Suppressor macrophage treated with lipopolysaccharide for 1 hour (primary cell): ENCODE measurements around the gene NR2C2.
"Not testable (repeated sequence)": the region's sequence is repeated elsewhere in the genome, so short reads cannot be mapped to it uniquely, and the experiment has no call there.

Experiments used
- DNase-seq, 3 donors: peaks; one replicate each; pipeline ENCODE4 v3.0.0-alpha.2; 2020 to 2022

NR2C2 gene

DNA sequence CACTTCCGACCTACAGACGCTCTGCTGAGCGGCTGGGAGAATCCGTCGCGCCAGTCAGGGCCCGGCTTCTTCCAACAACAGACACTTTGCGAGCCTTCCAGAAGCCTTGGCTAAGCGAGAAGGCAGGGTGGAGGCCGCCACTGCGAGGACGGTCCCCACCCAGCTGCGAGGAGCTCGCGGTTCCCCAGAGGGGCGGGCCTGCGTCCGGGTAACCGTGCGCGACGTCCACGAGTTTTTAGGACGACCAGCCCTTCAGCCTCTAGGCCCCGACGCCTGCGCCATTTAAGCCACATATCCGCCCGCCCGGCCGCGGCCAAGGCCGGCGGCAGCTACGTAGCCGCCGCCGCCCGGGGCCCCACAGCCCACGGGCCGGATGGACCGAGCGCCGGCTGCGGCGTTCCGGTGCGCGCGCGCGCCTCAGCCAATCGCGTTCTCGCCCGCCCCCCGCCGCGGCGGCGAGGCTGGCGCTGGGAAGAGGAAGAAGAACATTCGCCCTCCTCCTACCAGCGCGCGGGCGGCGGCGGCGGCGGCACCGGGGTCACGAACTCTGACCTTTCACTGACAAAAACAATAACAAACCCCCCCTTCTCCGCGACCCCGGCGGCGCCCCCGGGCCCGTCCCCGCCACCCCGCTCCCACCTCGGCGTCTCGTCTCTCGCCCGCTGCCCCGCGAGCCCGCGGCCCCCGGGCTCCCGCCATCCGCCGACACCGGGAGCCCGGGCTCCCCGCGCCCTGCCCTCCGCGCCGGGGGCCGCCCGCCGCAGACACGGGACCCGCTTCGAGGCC lies at the start of gene NR2C2:
Gene NR2C2 (plus strand): TSS at position 484 of the 786 bp plus-strand sequence. CDS start 56,332 bp downstream, outside the sequence.
- DNase-seq: peak; percentile 91 to 97 (median 95)

DNA sequence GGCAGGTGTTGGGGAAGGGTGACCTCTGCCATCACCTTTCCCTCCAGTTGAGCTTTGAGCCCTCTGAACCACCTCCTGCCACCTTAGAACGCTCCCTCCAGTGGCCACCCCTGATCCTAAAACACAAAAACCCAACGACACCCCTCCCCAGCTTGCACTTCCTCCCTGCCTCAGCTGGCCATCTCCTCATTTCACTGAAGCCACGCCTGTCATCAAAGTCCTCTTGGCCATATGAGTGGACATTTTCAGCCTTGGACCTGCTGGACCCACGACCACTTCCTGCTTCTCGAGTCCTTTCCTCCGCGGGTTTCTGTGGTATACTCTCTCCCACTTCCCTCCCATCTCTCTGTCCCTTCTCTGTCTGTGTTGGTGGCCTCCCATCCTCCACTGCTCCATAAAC lies 48.5 kb upstream of the NR2C2 start:
- no peak for DNase-seq

GRCh38 chr3:14899993-14900618 lies 47.3 kb upstream of the NR2C2 start:
- DNase-seq: no peak

DNA sequence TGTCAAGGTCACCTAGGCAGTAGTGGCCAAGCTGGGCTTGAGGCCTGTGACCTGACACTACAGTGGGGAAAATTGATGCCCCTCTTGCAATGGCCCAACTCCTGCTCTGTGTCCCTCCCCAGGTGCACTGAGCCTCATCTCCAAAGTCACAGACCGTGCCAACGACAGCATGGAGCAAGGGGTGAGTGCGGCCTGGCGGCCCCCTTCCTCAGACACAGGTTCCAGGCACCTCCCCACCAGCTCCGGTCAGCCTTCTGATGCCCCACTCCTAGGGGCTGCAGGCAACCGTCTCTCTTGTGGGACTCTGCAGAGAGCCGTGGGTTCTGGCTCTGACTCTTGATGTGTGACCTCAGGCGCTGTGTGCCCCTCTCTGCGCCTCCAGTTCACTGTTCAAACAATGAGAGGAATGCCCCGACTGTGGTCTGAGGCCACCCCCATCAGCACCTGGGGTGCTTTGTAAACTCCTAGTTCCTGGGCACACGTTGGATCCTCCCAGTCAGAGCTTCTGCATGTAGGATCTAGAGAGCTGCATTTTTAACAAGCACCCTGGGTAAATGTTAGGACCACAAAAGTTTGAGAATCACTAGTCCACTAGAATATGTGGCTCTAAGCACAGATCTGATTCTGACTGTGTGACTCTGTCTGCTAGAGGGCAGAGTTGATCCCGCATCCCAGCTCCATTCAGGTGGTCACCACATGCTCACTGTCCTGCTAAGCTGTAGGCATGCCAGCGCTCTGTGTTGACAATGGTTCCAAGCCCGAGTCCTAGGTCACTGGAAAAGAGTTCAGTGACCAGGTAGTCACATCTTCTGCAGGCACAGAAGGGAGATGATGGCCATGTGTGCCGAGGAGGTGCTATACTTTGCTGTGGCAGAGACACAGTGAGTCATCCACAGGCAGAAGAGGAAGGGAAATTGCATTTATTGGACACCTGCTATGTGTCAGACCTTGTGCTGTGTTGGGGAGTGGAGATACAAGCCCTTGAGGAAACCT lies 46.2 kb upstream of the NR2C2 start:
- no peak for DNase-seq

- no peak for DNase-seq
Measured at GRCh38 chr3:14902719-14903118, 44.7 kb upstream of the NR2C2 start.

DNA sequence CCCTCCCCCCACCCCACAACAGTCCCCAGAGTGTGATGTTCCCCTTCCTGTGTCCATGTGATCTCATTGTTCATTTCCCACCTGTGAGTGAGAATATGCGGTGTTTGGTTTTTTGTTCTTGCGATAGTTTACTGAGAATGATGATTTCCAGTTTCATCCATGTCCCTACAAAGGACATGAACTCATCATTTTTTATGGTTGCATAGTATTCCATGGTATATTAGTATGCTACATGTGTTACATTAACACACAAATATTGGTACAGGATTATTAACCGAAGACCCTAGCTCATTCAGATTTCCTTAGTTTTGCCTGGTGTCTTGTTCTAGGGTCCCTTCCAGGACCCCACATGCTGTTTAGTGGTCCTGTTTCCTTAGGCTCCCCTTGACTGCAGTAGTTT lies 43.9 kb upstream of the NR2C2 start:
- not testable (repeated sequence) for DNase-seq

DNA sequence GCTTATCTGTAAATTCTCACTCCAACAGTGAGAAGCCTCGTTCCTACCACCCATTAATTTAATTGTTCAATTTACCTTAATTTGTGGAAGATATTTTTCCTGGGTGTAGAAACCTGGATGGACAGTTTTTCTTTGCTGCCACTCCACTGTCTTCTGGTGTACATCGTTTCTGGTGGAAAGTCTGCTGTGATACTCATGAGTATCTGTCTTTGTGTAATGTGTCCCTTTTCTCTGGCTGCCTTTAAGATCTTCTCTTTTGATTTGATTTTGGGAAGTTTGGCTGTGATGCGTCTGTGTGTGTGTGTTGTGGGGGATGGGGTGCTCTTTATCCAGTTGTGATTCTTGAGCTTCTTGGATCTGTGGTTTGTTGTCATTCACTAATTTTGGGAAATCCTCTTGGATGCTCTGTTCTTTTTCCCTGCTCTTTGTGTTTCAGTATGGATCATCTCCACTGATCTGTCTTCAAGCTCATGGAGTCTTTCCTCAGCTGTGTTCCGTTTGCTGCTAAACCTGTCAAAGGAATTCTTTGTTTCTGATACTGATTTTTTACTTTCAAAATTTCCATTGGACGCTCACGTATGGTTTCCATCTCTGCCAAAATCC lies 42.2 kb upstream of the NR2C2 start:
- DNase-seq: no peak

DNA sequence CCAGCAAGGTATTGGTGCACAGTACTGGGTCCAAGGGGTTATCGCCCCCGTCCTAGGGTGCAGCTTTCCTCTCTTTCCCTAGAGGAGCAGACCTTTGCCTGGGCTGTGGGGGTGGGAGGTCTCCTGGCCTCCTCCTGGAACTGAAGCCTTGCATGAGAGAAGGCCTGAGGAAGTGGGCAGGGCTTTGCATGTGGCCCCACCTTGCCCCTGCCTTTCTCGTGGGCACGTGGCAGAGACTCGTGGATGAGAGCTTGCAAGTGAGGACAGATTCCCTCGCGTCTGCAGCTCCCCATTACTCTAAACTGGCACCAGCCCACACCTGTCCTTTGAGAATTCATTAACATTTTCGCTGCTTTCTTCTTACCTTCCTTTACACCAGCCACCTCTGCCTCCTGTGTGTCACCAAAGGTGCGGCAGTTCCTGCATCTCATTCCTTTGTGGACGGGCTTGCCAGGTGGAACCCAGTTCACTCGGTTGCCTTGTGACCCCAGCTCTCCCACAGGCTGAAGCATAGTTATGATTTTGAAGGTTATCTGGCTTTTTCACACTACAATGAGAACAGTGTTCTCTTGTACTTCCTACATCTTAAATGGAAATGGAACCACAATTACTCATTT lies 40.9 kb upstream of the NR2C2 start:
- DNase-seq: no peak

- no peak for DNase-seq
Measured at GRCh38 chr3:14907043-14907966, 40.1 kb upstream of the NR2C2 start.

DNA sequence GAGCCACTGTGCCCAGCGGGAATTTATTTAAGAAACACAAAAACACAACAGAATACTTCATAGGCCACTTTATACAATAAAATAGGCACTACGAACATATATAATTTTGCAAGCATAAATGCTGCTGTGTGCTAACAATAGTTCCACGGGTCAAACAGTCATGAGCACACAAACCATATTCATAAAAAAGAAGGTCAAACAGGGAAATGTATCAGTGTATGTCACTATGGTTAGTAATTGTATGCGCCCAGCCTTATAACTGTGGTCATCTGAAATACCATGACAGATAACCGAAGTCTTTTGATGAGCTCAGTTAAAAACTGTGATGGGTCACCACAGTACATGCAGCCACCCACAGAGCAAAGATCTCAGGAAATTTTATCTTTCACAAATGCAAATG lies 38.1 kb upstream of the NR2C2 start:
- peak in 1 of 3 donors; percentile 35 for DNase-seq

DNA sequence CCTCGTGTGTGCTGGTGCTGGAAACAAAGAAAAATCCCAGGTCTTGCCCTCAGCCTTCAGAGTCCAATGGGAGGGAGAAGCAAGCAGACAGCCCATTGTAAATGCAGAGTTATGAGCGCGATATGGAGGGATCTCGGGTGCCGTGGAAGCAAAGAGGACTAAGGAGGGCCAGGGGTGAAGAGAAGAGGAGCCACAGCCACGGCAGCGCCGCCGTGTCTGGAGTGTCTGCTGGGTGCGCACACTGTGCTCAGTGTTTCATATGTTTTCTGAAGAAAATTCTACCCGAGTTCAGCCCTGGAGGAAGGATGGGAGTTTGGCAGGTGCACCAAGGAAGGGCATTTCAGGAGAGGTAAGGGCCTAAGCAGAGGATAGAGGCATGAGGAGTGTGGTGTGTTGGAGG lies 35.7 kb upstream of the NR2C2 start:
- no peak for DNase-seq

GRCh38 chr3:14913071-14913925 lies 34.1 kb upstream of the NR2C2 start:
- DNase-seq: no peak

- no peak for DNase-seq
Measured at GRCh38 chr3:14913926-14914778, 33.2 kb upstream of the NR2C2 start.

- no peak for DNase-seq
Measured at GRCh38 chr3:14914779-14915117, 32.6 kb upstream of the NR2C2 start.

- peak in 2 of 3 donors; percentile 11 to 27 for DNase-seq
Measured at GRCh38 chr3:14915636-14916222, 31.7 kb upstream of the NR2C2 start.

- DNase-seq: no peak
Measured at GRCh38 chr3:14918356-14918860, 29.0 kb upstream of the NR2C2 start.

DNA sequence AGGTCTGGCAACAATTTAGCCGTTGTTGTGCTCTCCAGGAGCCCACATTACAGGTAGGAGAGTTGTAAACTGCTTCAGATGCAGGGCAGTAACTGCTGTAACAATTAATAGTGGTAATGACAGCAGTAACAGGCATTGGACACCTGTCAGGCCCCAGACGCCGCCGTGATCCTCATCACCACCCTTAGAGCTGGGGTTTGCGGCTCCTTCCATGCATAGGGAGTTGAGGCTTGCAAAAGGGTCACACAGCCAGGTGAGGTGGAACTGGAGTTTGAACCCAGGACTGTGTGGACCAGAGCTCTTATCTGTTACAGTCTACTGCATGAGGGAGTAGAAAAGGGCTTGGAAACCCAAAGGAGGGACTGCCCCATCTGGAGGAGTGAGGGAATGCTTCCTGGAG lies 26.8 kb upstream of the NR2C2 start:
- DNase-seq: no peak

GRCh38 chr3:14921034-14921616 lies 26.3 kb upstream of the NR2C2 start:
- peak; percentile 83 to 91 (median 91) for DNase-seq
